AG04449 (cell line): ENCODE data around the gene GALNT6.
A peak's percentile ranks its signal among the peaks of the same experiment; 100 is the strongest.

ENCODE experiments used
- CTCF ChIA-PET: fragments of 350-600 bp; formaldehyde crosslinking; extraction: SDS; loops from one replicate; lab custom pipeline; 2021; ENCODE audit warnings: antibody characterized with exemption; lab: Yijun Ruan, JAX
- POLR2A ChIA-PET: fragments of 400-600, 350-600 bp; formaldehyde crosslinking; extraction: SDS; loops from one replicate; lab custom pipeline; 2020; ENCODE audit warnings: antibody characterized with exemption, inconsistent platforms; lab: Yijun Ruan, JAX
- DNase-seq: peaks from one replicate; pipeline ENCODE4 v3.0.0-alpha.2; 2010; ENCODE audit warnings: low read depth, low spot score
- H3K4me3 ChIP-seq: 2 replicates; pipeline ENCODE4 v1.5.1; 2011; ENCODE audit warnings: low read depth, mild to moderate bottlenecking, control low read depth, low read length
- CTCF ChIP-seq: IDR thresholded peaks from one replicate; pipeline ENCODE4 v1.5.1; 2011; ENCODE audit warnings: mild to moderate bottlenecking, moderate library complexity, low read length, control low read depth, inconsistent platforms; ENCODE audit not compliant: insufficient read depth; ENCODE audit errors: missing control alignments

Gene GALNT6

GRCh38 chr12:51391283-51392123, at the start of gene GALNT6:
TSS of gene GALNT6 (minus strand) at chr12:51391406. CDS start at chr12:51379781, 11,625 bp downstream.
- H3K4me3 ChIP-seq: peak within 1 kb of the TSS; percentile 63
- ChIA-PET CTCF (interaction anchor here (0.8 kb wide), 1 partner anchor 30 kb away, joined by 3 read pairs; no protein-coding TSS in a partner anchor), POLR2A (interaction anchor here (1.4 kb wide), 1 partner anchor 20 kb away, joined by 6 read pairs; no protein-coding TSS in a partner anchor)
- no peak for TF ChIP-seq CTCF
- DNase-seq: no peak

DNA sequence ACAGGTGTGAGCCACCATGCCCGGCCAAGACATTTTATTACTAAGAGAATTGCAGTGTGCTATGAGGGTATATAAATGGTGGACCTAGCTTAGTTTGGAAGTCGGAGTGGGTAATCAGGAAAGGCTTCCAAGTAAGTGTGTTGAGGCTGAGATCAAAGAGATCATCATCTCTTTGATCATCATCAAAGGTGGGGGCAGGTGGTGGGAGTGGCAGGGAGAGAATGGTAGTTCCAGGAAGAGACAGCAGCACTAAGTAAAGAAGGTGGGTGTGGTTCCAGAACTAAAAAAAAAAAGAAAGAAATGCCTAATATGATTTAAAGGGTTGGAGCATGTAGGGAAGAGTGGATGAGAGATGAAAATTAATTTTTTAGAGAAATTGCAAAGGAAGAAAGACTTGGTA, 48.1 kb upstream of the GALNT6 start:
- CTCF ChIA-PET: interaction anchor here (0.9 to 2.6 kb wide), 3 partner anchors 8 to 21 kb away, joined by 3 to 10 read pairs (median 8); partner anchors contain the start of gene SLC4A8
- no peak for TF ChIP-seq CTCF

GRCh38 chr12:51437431-51437830, 46.2 kb upstream of the GALNT6 start:
- H3K4me3 ChIP-seq: no peak overlapping the region
- DNase-seq: no peak
- no peak for TF ChIP-seq CTCF
- ChIA-PET CTCF (interaction anchor here (0.8 to 2.3 kb wide), 5 partner anchors 11 to 24 kb away, joined by 3 to 6 read pairs (median 4); partner anchors contain the start of gene SLC4A8), POLR2A (no interaction called here)

More for the DNA sequence above, 48.1 kb upstream of the GALNT6 start:
- no peak for DNase-seq
- POLR2A ChIA-PET: no interaction called here
- H3K4me3 ChIP-seq: no peak overlapping the region

- ChIA-PET CTCF (interaction anchor here (1.9 kb wide), 1 partner anchor 10 kb away, joined by 6 read pairs; the partner anchor contains the start of gene SLC4A8), POLR2A (no interaction called here)
- no peak for DNase-seq
- no peak overlapping the region for H3K4me3 ChIP-seq
- no peak for TF ChIP-seq CTCF
Measured at GRCh38 chr12:51434305-51434704, 43.1 kb upstream of the GALNT6 start.

DNA sequence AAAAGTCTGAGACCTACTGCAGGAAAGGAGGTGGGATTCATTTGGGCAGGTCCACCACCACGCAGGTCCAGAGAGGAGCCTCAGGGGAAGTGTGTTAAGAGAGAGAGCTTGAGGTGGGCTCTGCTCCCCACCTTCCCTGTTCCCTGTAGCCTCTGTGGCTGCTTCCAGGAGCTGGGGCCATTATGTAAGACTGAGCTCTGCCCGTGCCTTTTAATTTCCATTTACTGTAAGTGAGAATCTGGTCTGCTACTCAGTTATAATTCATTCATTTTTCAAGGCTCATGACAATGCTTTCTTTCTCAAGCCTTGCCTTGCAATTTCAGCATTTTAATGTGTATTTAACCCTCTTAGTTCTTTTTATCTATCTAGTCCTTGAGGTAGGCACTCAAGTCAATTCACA, 41.7 kb upstream of the GALNT6 start:
- no peak overlapping the region for H3K4me3 ChIP-seq
- no peak for TF ChIP-seq CTCF
- CTCF ChIA-PET: interaction anchor here (0.7 to 1.9 kb wide), 4 partner anchors 9 to 490 kb away, joined by 3 to 6 read pairs (median 4); partner anchors contain the start of gene SLC4A8
- no peak for DNase-seq
- POLR2A ChIA-PET: no interaction called here
